IMR-90 (cell line): Measurements from ENCODE around the gene MKKS. TPM values are rescaled to one million over a fixed set of nuclear protein-coding genes. Genes with fewer than 3 reads are reported as not detected.

Experiments
- ATAC-seq: fragments of 200-7000 bp; cut with Tn5 transposase; 2 replicates; pipeline ENCODE4 v1.9.1; 2020; ENCODE audit warnings: low read depth, mild to moderate bottlenecking, moderate library complexity
- BruUV-seq: library from RNA; stranded (reverse); fragments of 400-500 nt; replicated peaks from 2 replicates; lab custom pipeline; 2021; lab: Mats Ljungman, UMichigan
- CTCF ChIA-PET: fragments of 300-600 bp; formaldehyde crosslinking; extraction: SDS; loops from one replicate; lab custom pipeline; 2021; ENCODE audit warnings: antibody characterized with exemption; lab: Yijun Ruan, JAX
- POLR2A ChIA-PET: fragments of 300-600 bp; sonication (Branson Sonifier 250); formaldehyde crosslinking; loops from one replicate; lab custom pipeline; 2022; ENCODE audit warnings: antibody characterized with exemption; ENCODE audit not compliant: unreplicated experiment; lab: Charles Lee
- DNase-seq: peaks from one replicate; pipeline ENCODE4 v3.0.0; 2013
- H2AFZ ChIP-seq: replicated peaks from 2 replicates; pipeline ENCODE3; 2013; ENCODE audit warnings: low read length, mild to moderate bottlenecking; ENCODE audit not compliant: poor library complexity
- H2AK5ac ChIP-seq: 2 replicates; pipeline ENCODE4 v1.6.1; 2013; ENCODE audit warnings: low read depth, low read length, inconsistent platforms
- H2AK9ac ChIP-seq: replicated peaks from 2 replicates; pipeline ENCODE3; 2013; ENCODE audit warnings: mild to moderate bottlenecking, low read depth, low read length, moderate library complexity; ENCODE audit not compliant: poor library complexity
- H2BK120ac ChIP-seq: 2 replicates; pipeline ENCODE4 v1.6.1; 2013; ENCODE audit warnings: low read depth, low read length, inconsistent platforms
- H2BK15ac ChIP-seq: 3 replicates; pipeline ENCODE4 v1.6.1; 2013; ENCODE audit warnings: low read depth, low read length, inconsistent platforms
- H2BK20ac ChIP-seq: 2 replicates; pipeline ENCODE4 v1.6.1; 2013; ENCODE audit warnings: low read depth, mild to moderate bottlenecking, inconsistent platforms, low read length, moderate library complexity
- H2BK5ac ChIP-seq: 2 replicates; pipeline ENCODE4 v1.6.1; 2013; ENCODE audit warnings: mild to moderate bottlenecking, low read depth, low read length, inconsistent platforms; ENCODE audit not compliant: poor library complexity, severe bottlenecking
- H3K14ac ChIP-seq: replicated peaks from 2 replicates; pipeline ENCODE4 v1.6.1; 2013; ENCODE audit warnings: low read depth, low read length, inconsistent platforms
- H3K18ac ChIP-seq: 2 replicates; pipeline ENCODE4 v1.6.1; 2013; ENCODE audit warnings: low read depth, low read length, control low read depth
- H3K23ac ChIP-seq: 2 replicates; pipeline ENCODE4 v1.6.1; 2013; ENCODE audit warnings: low read depth, low read length, inconsistent platforms
- H3K27ac ChIP-seq: 2 replicates; pipeline ENCODE4 v1.5.1; 2013; ENCODE audit warnings: mild to moderate bottlenecking, control low read depth, low read length; ENCODE audit not compliant: insufficient read depth
- H3K27me3 ChIP-seq: 2 replicates; pipeline ENCODE4 v1.6.1; 2013; ENCODE audit warnings: low read length; ENCODE audit not compliant: control insufficient read depth, insufficient read depth
- H3K36me3 ChIP-seq: 2 replicates; pipeline ENCODE4 v1.6.1; 2013; ENCODE audit warnings: low read length, mixed read lengths; ENCODE audit not compliant: control insufficient read depth, insufficient read depth
- H3K4ac ChIP-seq: 2 replicates; pipeline ENCODE4 v1.6.1; 2013; ENCODE audit warnings: low read depth, low read length, inconsistent platforms
- H3K4me1 ChIP-seq: 2 replicates; pipeline ENCODE4 v1.6.1; 2013; ENCODE audit warnings: low read length, mixed read lengths; ENCODE audit not compliant: control insufficient read depth, insufficient read depth
- H3K4me2 ChIP-seq: 2 replicates; pipeline ENCODE4 v1.6.1; 2013; ENCODE audit warnings: low read depth, mild to moderate bottlenecking, control low read depth, low read length, moderate library complexity
- H3K4me3 ChIP-seq: 2 replicates; pipeline ENCODE4 v1.5.1; 2013; ENCODE audit warnings: low read depth, mild to moderate bottlenecking, control low read depth, low read length, moderate library complexity; ENCODE audit not compliant: insufficient read depth
- H3K56ac ChIP-seq: 2 replicates; pipeline ENCODE4 v1.6.1; 2013; ENCODE audit warnings: low read length, inconsistent platforms; ENCODE audit not compliant: insufficient read depth; ENCODE audit errors: extremely low read depth
- H3K79me1 ChIP-seq, 2 experiments: 2 replicates each; pipeline ENCODE4 v1.6.1; 2013; ENCODE audit warnings: low read length in 2 of 2, inconsistent platforms in 1 of 2, low read depth in 1 of 2
- H3K9ac ChIP-seq: 2 replicates; pipeline ENCODE4 v1.6.1; 2013; ENCODE audit warnings: low read depth, low read length, control low read depth
- H3K9me1 ChIP-seq: 2 replicates; pipeline ENCODE4 v1.6.1; 2013; ENCODE audit warnings: low read length, inconsistent platforms; ENCODE audit not compliant: insufficient read depth
- H3K9me3 ChIP-seq: 2 replicates; pipeline ENCODE4 v1.6.1; 2013; ENCODE audit warnings: low read length; ENCODE audit not compliant: control insufficient read depth, insufficient read depth
- H4K20me1 ChIP-seq: 2 replicates; pipeline ENCODE4 v1.6.1; 2013; ENCODE audit warnings: low read length, inconsistent platforms; ENCODE audit not compliant: insufficient read depth
- H4K5ac ChIP-seq: 2 replicates; pipeline ENCODE4 v1.6.1; 2013; ENCODE audit warnings: mild to moderate bottlenecking, low read depth, low read length, control low read depth
- H4K8ac ChIP-seq, 2 experiments: 2 replicates each; pipeline ENCODE4 v1.6.1; 2013; ENCODE audit warnings: low read depth in 2 of 2, low read length in 2 of 2, control low read depth in 1 of 2, inconsistent platforms in 1 of 2
- H4K91ac ChIP-seq: 2 replicates; pipeline ENCODE4 v1.6.1; 2013; ENCODE audit warnings: low read depth, low read length, inconsistent platforms; ENCODE audit not compliant: insufficient read depth
- CEBPB ChIP-seq: IDR thresholded peaks from 2 replicates; pipeline ENCODE4 v1.6.1; 2012; ENCODE audit warnings: low read depth, low read length, improper control_type of control experiment
- FOS ChIP-seq: fragments of 150-350 bp; IDR thresholded peaks from 2 replicates; pipeline ENCODE4 v1.6.1; 2016; ENCODE audit warnings: low read depth, low read length
- MAZ ChIP-seq: IDR thresholded peaks from 2 replicates; pipeline ENCODE4 v1.6.1; 2012; ENCODE audit warnings: low read depth, mild to moderate bottlenecking, low read length, improper control_type of control experiment, moderate library complexity, borderline replicate concordance
- MXI1 ChIP-seq: IDR thresholded peaks from 2 replicates; pipeline ENCODE4 v1.6.1; 2012; ENCODE audit warnings: low read depth, mild to moderate bottlenecking, low read length, moderate library complexity, borderline replicate concordance
- POLR2A ChIP-seq: IDR thresholded peaks from 2 replicates; pipeline ENCODE4 v1.6.1; 2012; ENCODE audit warnings: mild to moderate bottlenecking, low read depth, low read length
- RAD21 ChIP-seq: IDR thresholded peaks from 2 replicates; pipeline ENCODE4 v1.6.1; 2012; ENCODE audit warnings: low read length, improper control_type of control experiment
- RCOR1 ChIP-seq: IDR thresholded peaks from 2 replicates; pipeline ENCODE4 v1.6.1; 2012; ENCODE audit warnings: mild to moderate bottlenecking, low read length, improper control_type of control experiment; ENCODE audit not compliant: insufficient replicate concordance
- RFX5 ChIP-seq: IDR thresholded peaks from 2 replicates; pipeline ENCODE4 v1.8.0; 2012; ENCODE audit warnings: low read depth, mild to moderate bottlenecking, low read length, moderate library complexity
- SMC3 ChIP-seq: fragments of 150-350 bp; IDR thresholded peaks from 2 replicates; pipeline ENCODE4 v1.6.1; 2016; ENCODE audit warnings: low read depth, mild to moderate bottlenecking, antibody characterized with exemption, low read length, moderate library complexity
- dilution Hi-C: fragments of 300-500 bp; cut with HindIII; formaldehyde crosslinking; loops from one replicate; pipeline ENCODE4 v1.14.3; 2018; ENCODE audit warnings: low sequenced_read_pairs; ENCODE audit not compliant: unreplicated experiment
- in situ Hi-C: fragments of 300-500 bp; cut with MboI; formaldehyde crosslinking; loops from 3 replicates; pipeline ENCODE4 v1.14.3; 2019; ENCODE audit warnings: low sequenced_read_pairs, inconsistent platforms, mixed read lengths
- intact Hi-C: fragments of 100-400 bp; cut with micrococcal nuclease; formaldehyde crosslinking; loops from 2 replicates; pipeline ENCODE4 v1.10.0; 2022
- polyA plus RNA-seq, 3 experiments: library from polyadenylated mRNA; depleted of rRNA; stranded (reverse); fragments of >200 nt; gene quantifications; 2 replicates each; pipeline ENCODE4 v1.2.3, GENCODE V29; 2012; ENCODE audit warnings: low replicate concordance in 1 of 3
- total RNA-seq: library from RNA; depleted of rRNA; stranded (reverse); fragments of >200 nt; gene quantifications from 2 replicates; pipeline ENCODE4 v1.2.3, GENCODE V29; 2012

The MKKS gene
- total and polyA plus RNA-seq, 2 of the 4 experiments (the other 2 are of a cell fraction): 6.9 to 7.5 TPM

- no peak overlapping the region for H2BK120ac ChIP-seq
- H3K18ac ChIP-seq: no peak overlapping the region
- ATAC-seq (no peak), DNase-seq (no peak)
- no peak overlapping the region for H3K14ac ChIP-seq
- no peaks in the 10 kb centered on the region for H3K9me3 ChIP-seq
- no peak overlapping the region for H3K4ac ChIP-seq
- H3K4me3 ChIP-seq: no peak overlapping the region
- CTCF ChIA-PET: interaction anchor here (1.1 to 2.6 kb wide), 3 partner anchors 10 to 450 kb away, joined by 3 to 21 read pairs (median 4); no protein-coding TSS in a partner anchor
- H3K27me3 ChIP-seq: no peaks in the 10 kb centered on the region
- H2BK15ac ChIP-seq: no peak overlapping the region
- H3K23ac ChIP-seq: no peak overlapping the region
- H3K4me2 ChIP-seq: no peak overlapping the region
- H3K9ac ChIP-seq: no peak overlapping the region
- H3K79me1 ChIP-seq: peaks cover 24 to 61% of the 10 kb centered on the region in 2 experiments
- H4K91ac ChIP-seq: no peak overlapping the region
- no peak overlapping the region for H3K27ac ChIP-seq
- POLR2A ChIA-PET: no interaction called here
- dilution Hi-C loops: no loop called here
- no peak overlapping the region for H2BK20ac ChIP-seq
- peaks cover 2% of the 10 kb centered on the region; the same call in 1 of the 2 replicates for H3K4me1 ChIP-seq
- H2AFZ ChIP-seq: no peak overlapping the region
- H3K56ac ChIP-seq: no peak overlapping the region
- no peak overlapping the region for H4K5ac ChIP-seq
- no peak overlapping the region for H2BK5ac ChIP-seq
- no TSS peak for BruUV-seq
- H3K9me1 ChIP-seq: no peaks in the 10 kb centered on the region
- H4K8ac ChIP-seq: no peak overlapping the region
- H3K36me3 ChIP-seq: no peaks in the 10 kb centered on the region
- in situ Hi-C loops: loop anchor here (5.0 kb wide), 1 partner anchor 451 kb away; no protein-coding TSS in a partner anchor
- intact Hi-C loops: no loop called here
- H4K20me1 ChIP-seq: peaks cover 8% of the 10 kb centered on the region; the same call in 1 of the 2 replicates
- no peak overlapping the region; the same call in 1 of the 2 replicates for H2AK5ac ChIP-seq
- TF ChIP-seq FOS: no peak
- TF ChIP-seq CEBPB: no peak
- no peak for TF ChIP-seq MAZ
- TF ChIP-seq POLR2A: no peak
- TF ChIP-seq MXI1: no peak
- TF ChIP-seq RCOR1: no peak
- TF ChIP-seq SMC3: no peak
- TF ChIP-seq RAD21: no peak
- TF ChIP-seq RFX5: no peak
- H2AK9ac ChIP-seq: no peak overlapping the region
Measured at GRCh38 chr20:10428008-10428407, 6.0 kb downstream of the MKKS start.
